ENCODE results near the gene NHS. TPM values are rescaled to one million over a fixed set of nuclear protein-coding genes. Genes with fewer than 3 reads are reported as not detected.

Gene NHS
- total and polyA plus RNA-seq, 10 donors: 0.32 to 3.1 (median 2.1) TPM

GRCh38 chrX:17397074-17397473 is 22.1 kb downstream of the NHS start:
- 55 to 73% (median 70%) methylated on average over 2 of the region's 2 CpGs for WGBS, 5 donors
- Histone ChIP-seq H3K4me3 (no peak overlapping the region), H3K27ac (no peak overlapping the region), H3K4me1 (no peaks in the 10 kb centered on the region), H3K27me3 (replicated peaks in 1 of 7) (no peaks in the 10 kb centered on the region), H3K36me3 (no peaks in the 10 kb centered on the region), H3K9me3 (peaks cover 0 to 10% (median 0%) of the 10 kb centered on the region in 8 donors)
- intact Hi-C loops (cut with DNase I; ENCODE audit: low total_unique reads): no loop called here
- no peak for TF ChIP-seq POLR2A (IDR thresholded peaks at IDR 0.05)
- TF ChIP-seq POLR2AphosphoS5 (IDR thresholded peaks at IDR 0.05): no peak
- no peak for TF ChIP-seq CTCF (IDR thresholded peaks at IDR 0.05 in 8 of 11, conservative IDR thresholded peaks at IDR 0.05 in 3 of 11)
- no peak for DNase-seq

- H3K36me3 ChIP-seq: no peaks in the 10 kb centered on the region
- no peak overlapping the region for H3K4me3 ChIP-seq
- intact Hi-C loops (cut with DNase I; ENCODE audit: low total_unique reads): no loop called here
- WGBS, 5 donors: 31 to 88% (median 67%) methylated on average over 2 of the region's 2 CpGs
- TF ChIP-seq POLR2A (IDR thresholded peaks at IDR 0.05) (no peak), POLR2AphosphoS5 (IDR thresholded peaks at IDR 0.05) (no peak), CTCF (IDR thresholded peaks at IDR 0.05 in 8 of 11, conservative IDR thresholded peaks at IDR 0.05 in 3 of 11) (no peak)
- H3K27ac ChIP-seq: no peak overlapping the region
- H3K4me1 ChIP-seq: no peaks in the 10 kb centered on the region
- H3K27me3 ChIP-seq (replicated peaks in 1 of 7): peaks cover 0 to 4% (median 0%) of the 10 kb centered on the region in 7 donors
- peaks cover 0 to 10% (median 0%) of the 10 kb centered on the region in 8 donors for H3K9me3 ChIP-seq
- no peak for DNase-seq
Observed at GRCh38 chrX:17403189-17403691, 28.2 kb downstream of the NHS start.

GRCh38 chrX:17403972-17404371 is 29.0 kb downstream of the NHS start:
- Histone ChIP-seq H3K36me3 (no peaks in the 10 kb centered on the region), H3K9me3 (peaks cover 0 to 2% (median 0%) of the 10 kb centered on the region in 8 donors), H3K4me3 (no peak overlapping the region), H3K27me3 (replicated peaks in 1 of 7) (peaks cover 0 to 4% (median 0%) of the 10 kb centered on the region in 7 donors), H3K27ac (no peak overlapping the region), H3K4me1 (no peaks in the 10 kb centered on the region)
- TF ChIP-seq POLR2A (IDR thresholded peaks at IDR 0.05) (no peak), POLR2AphosphoS5 (IDR thresholded peaks at IDR 0.05) (no peak), CTCF (IDR thresholded peaks at IDR 0.05 in 8 of 11, conservative IDR thresholded peaks at IDR 0.05 in 3 of 11) (no peak)
- 71 to 91% (median 78%) methylated on average over 3 of the region's 3 CpGs for WGBS, 5 donors
- intact Hi-C loops (cut with DNase I; ENCODE audit: low total_unique reads): no loop called here
- no peak for DNase-seq

GRCh38 chrX:17405225-17405969 is 30.4 kb downstream of the NHS start:
- intact Hi-C loops (cut with DNase I; ENCODE audit: low total_unique reads): no loop called here
- no peaks in the 10 kb centered on the region for H3K4me1 ChIP-seq

More at GRCh38 chrX:17405225-17405969, 30.4 kb downstream of the NHS start:
- TF ChIP-seq CTCF (IDR thresholded peaks at IDR 0.05 in 8 of 11, conservative IDR thresholded peaks at IDR 0.05 in 3 of 11): no peak
- TF ChIP-seq POLR2AphosphoS5 (IDR thresholded peaks at IDR 0.05): no peak
- WGBS, 5 donors: 71 to 94% (median 85%) methylated on average over 5 of the region's 5 CpGs
- Histone ChIP-seq H3K27me3 (replicated peaks in 1 of 7) (peaks cover 0 to 4% (median 0%) of the 10 kb centered on the region in 7 donors), H3K36me3 (no peaks in the 10 kb centered on the region), H3K4me3 (no peak overlapping the region), H3K9me3 (no peaks in the 10 kb centered on the region), H3K27ac (no peak overlapping the region)
- DNase-seq: no peak
